OCI-M2 (cell line): ENCODE results near the gene ITGA3.
"Not testable (repeated sequence)": the region's sequence is repeated elsewhere in the genome, so short reads cannot be mapped to it uniquely, and the experiment has no call there.

Experiments used
- DNase-seq: peaks from one replicate; lab custom pipeline; 2025; ENCODE audit not compliant: unreplicated experiment; lab: John Stamatoyannopoulos, UW

The ITGA3 gene

DNA sequence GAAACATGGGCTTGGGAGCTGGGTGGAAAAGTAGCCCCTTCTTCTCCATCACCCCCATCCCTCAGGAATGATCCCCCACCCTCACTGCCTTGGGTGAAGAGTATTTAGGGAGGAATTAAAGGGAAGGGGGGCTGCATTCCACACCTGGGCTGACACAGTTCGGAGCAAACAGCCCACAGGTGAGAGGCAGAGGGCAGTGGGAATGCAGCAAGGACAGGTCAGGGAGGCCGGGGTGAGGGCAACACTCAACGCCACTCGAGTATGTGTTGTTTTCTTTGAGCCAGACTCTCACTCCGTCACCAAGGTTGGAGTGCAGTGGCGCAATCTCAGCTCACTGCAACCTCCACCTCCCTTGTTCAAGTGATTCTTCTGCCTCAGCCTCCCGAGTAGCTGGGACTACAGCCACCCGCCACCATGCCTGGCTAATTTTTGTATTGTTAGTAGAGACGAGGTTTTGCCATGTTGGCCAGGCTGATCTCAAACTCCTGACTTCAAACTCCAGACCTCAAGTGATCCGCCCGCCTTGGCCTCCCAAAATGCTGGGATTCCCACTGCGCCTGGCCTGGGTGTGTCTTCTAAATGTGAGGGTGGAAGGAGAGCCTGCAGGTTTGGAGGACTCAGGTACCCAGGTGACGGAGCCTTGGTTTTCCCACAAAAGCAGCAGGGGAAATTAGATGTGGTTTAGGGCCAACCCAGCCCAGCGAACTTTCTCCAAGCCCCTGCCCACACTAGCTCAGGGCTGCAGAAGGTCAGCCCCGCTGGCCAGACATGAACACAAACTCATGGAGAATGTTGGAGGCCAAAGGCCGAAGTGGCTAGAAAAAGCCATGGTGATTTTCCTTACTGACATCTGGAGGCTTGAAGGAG, 21.2 kb upstream of the ITGA3 start:
- DNase-seq: no peak

DNA sequence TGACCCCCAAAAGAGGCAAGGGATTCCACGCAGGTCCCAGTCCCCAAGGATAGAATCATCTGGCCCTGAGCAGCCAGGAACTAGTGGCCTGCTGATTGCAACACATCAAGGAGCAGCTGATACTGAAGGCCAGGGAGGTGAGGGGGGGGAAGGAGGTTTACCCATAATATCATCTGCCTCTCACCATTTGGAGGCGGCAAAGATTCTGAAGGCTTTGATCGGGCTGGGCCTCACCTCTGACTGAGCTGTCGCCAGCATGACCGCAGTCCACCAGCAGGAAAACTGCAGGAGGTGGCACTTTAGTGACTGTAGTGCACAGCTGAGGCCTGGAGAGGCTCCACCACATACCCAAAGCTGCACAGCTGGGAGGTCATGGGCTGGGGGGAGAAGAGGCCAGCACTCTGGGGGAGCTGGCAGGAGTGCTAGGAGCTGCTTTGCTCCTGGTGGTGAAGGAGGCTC, 20.5 kb upstream of the ITGA3 start:
- DNase-seq: no peak

DNA sequence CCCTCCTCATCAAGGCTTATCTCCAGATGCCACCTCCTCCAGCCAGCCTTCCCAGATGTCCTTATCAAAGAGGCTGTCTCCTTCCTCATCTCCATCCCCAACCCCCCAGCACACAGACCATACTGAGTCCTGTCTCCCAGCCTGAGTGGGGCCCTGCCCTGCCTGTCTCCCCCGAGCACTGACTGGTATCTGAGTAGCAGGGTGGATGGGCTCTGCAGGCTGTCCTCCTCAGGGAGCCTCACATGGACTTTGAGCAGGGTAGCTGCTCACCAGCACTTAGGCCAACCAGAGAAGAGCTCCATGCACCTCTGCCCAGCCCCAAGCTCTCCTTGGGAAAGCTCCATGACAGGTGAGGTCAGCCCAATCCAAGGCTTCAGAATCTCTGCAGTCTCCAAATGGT, 20.0 kb upstream of the ITGA3 start:
- no peak for DNase-seq

DNA sequence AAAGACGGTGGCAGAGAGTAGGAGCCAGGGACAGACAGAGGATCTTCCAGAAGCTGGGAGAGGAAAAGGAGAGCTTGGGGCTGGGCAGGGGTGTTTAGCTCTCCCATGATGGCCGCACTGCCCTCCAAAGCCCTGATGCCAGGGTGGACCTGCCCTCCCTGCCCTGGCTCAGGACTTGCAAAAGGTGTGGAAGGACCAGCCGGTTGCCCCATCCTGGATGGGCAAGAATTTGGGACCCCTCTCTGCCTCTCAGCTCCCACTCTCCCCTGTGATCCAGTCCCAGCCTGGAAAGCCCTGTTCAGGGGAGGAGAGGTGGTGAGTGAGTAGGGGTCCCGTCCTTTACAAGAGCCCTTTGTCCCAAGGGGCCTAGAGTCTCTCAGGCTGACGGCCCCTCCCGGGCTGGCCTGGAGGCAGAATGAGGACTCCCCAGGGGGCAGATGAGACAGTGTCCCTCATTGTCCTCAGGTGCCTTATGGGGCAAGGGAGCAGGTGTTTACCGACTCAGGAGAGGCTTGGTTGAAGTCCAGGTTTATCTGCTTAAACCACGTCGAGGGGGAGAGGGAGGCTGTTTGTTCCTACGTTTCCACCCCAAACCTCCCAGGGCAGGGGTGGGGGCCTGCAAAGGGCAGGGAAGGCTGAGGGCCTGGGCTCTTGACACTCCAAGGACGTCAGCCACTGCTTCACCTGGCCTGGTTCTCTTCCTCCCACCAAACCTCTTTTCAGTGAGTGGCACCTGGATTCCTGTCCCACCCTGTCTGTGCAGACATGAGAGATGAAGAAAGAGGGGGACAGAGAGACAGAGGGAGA, 19.3 kb upstream of the ITGA3 start:
- no peak for DNase-seq

DNA sequence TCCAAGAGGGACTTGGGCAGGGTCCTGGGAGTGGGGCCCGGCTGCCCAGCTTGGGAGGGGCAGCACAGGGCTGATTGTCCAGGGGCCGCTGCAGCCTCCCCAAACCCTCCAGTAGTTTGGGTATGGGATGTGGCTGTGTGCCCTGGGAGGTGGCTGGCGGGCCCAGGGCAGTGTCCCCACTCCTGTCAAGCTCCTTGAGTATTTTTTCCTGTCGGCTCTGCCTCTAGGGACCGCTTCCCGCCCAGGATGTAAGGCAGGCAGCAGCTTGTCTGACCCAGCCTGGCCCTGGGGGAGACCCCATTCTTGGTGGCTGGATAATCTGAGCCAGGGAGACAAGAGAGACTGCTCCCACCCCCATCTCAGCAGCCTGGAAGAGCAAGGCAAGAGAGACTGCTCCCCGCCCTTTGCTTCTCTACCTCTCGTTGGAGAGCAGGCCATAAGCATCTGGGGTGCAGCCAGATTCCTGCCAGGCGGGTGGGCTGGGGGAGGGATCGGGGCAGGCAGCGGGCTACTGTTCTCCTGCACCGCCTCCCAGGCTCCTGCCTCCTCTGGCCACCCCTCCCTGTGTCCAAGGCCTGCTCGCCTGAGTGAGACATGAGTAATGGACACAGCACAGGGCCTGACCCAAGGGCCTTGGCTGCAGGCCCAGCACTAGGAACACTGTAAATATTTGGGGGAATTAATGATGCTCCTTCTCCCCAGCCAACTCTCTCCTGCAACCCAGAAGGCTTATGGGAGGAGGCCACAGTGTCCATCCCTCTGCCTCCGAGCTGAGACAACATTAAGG, 18.4 kb upstream of the ITGA3 start:
- no peak for DNase-seq

DNA sequence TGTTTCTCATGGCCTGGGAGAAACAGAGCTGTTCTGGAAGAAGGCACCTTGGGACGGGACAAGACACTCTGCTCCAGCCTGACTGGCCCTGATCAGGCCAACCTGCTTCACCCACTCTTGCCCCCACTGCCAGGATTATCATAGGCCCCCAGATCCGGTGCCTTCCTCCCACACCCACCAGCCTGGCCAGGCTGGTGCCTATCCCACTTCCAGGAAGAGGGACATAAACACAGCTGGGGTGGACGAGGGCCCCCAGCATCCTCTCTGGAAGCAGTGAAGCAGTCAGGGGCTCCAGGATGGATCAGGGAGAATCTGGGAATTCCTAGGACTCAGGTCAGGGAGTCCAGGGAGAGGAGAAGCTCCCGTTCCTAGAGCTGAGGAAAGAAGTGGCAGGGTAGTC, 16.9 kb upstream of the ITGA3 start:
- DNase-seq: no peak

DNA sequence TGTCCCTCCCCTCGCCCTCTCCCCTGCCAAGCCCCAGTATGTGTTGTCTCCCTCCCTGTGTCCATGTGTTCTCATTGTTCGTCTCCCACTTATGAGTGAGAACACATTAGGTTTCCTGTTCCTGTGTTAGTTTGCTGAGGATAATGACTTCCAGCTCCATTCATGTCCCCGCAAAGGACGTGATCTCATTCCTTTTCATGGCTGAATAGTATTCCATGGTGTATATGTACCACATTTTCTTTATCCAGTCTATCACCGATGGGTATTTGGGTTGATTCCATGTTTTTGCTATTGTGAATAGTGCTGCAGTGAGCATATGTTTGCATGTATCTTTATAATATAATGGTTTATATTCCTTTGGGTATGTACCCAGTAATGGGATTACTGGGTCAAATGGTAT, 15.4 kb upstream of the ITGA3 start:
- DNase-seq: not testable (repeated sequence)

DNA sequence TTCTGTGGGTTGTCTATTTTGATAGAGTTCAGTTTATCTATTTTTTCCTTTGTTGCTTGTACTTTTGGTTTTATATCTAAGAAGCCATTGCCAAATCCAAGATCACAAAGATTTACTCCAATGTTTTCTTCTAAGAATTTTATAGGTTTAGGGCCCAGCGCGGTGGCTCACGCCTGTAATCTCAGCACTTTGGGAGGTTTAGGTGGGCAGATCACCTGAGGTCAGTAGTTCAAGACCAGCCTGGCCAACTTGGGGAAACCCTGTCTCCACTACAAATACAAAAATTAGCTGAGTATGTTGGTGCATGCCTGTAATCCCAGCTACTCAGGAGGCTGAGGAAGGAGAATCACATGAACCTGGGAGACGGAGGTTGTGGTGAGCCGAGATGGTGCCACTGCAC, 13.7 kb upstream of the ITGA3 start:
- DNase-seq: no peak

DNA sequence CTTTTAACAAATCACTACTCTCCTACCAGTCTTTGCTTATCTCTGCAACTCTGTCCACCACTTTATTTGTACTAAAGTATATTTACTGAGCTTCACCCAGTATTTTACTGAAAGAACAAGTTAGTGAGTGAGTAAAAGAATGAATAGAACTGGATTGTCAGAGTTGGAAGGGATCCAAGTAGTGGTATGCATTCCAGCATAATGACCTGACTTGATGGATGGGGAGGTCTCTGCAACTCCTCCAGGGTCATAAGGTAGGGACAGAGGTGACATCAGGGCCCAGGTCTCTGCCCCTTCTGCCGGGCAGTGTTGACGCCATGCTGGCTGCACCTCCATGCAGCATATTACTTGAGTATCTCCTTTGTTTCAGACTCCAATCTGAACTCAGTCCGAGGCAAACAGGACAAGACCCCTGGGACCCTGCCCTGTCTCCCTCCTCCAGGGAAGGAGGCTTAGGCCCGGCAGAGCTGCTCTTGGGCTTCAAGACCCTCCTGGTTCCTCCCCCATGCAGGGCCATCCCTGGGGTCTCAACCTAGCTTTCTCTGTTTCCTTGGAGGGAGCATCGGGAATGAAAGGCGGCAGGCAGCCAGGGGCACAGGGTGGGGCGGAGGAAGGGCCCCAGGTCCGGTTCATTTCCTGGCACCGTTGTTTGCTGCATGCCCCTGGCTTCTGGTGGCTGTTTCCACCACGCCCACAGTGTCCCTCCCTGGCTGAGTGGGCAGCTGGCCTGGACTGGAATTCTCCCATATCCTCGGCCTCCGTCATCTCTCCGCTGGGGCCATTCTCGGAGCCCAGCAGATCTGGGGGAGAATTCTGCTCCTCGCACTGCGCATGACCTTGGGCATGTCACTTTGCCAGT, 12.4 kb upstream of the ITGA3 start:
- DNase-seq: no peak

DNA sequence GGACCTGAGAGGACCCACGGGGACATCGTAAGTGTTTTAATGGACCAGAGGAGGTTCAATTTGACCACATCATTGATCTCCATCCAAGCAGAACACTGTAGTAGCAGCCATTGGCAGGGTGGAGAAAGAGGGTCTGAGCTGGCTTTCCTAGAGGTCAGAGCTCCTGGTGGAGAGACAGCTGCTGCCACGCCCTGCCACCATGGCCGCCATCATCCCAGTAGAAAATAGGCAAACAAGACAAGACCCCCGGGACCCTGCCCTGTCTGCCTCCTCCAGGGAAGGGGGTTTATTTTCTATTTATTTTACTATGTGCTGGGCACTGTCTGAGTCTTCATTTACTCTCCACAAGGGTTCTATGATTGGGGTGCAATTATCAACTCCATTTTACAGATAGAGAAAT, 11.4 kb upstream of the ITGA3 start:
- DNase-seq: no peak

DNA sequence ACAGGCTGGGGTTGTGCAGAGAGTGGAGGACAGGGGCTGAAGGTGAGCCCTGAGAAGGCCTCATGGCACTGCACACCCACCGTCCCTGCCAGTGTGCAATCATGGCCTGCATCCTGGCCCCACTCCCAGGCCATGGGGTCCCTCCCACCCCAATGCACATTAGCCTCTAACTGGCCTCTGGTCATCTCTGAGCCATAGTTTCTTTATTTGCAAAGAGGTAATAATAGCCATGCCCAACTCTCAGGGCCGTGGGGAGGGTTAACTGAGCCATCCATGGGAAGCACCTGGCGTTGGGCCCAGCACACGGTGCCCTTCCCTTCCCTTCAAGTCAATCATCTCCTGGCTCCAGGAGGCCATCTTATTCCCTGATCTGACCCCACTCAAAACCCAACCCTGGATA, 10.8 kb upstream of the ITGA3 start:
- no peak for DNase-seq

DNA sequence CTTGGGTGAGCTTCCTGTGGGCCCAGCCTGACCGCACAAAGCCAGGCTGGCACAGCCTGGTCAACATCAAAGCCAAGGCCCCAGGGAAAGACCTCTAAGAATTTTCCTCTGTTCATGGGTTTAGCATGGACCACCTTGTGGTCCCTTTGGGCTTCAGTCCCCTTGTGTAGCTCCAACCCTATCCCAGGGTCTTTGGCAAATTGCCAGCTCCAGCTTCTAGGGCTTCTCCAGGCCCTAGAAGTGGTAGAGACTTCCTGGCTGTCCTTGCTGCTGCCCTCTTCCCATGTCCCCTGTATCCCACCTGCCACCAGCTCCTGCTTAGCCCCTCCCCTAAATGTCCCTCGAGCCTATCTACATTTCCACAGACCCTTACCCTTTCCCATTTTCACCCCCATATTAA, 9.7 kb upstream of the ITGA3 start:
- no peak for DNase-seq

DNA sequence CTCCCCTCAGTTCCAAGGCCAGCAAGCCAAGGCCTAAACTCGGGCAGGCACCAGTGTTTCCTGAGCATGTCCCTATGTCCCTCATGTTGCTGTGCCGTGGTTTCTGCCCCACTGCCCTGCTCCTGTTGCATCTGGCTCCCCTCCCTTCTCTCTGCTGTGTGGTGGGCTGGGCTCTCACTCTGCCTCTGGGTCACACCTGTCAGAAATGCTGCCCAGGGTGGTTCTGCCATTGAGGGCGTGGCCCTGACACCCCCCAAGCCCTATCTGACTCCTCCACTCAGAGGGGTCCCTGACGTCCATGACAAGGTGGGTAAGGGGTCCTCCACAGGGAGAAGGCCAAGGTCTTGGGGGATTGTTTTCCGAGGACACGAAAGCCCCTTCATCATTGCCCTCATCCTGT, 9.2 kb upstream of the ITGA3 start:
- DNase-seq: no peak

DNA sequence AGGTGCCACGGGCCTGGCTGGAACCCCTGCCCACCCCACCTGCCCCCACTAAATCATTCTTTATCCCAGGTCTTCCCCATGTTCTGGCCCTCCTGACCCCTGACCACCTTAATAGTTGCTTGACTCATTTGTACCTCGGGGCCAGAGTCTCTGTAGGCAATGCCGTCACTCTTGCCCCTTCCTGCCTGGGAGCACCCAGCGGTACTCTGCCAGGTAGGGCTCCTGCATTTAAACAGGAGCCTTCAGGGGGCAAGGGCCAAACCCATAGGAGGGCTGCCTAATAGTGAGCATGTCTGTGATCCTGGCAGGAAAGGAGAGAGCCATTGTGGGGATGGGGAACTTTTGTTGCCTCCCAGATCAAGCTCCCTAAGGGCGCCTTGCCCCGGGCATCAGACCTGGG, 8.8 kb upstream of the ITGA3 start:
- no peak for DNase-seq

DNA sequence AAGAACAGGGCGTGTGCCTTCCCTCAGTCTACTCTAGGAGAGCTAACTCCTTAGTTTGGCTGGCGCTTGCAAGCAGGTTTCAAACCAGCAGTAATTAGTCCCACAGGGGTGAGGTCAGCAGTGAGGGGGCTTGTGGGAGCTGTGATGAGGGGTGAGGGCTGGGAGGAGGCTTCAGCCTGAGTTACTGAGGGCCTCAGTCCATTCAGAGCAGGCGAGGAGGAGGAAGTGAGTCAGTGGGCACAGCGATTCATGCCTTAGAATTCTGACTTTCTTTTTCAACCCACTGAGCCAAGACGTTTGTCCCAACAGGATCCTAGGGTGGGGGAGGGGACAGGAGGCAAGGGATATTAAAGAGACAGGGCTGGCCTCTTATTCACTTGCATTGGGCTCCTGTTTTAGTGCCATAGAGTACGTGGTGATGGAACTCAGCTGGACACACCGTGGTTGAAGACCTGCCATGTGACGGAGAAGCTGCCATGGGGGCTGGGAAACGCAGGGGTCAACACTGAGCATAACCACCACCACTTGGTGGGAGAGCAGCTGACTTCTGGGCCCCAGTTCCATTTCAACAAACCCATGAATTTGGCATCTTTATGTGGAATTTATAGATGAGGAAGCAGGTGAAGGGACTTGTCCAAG, 8.3 kb upstream of the ITGA3 start:
- no peak for DNase-seq

DNA sequence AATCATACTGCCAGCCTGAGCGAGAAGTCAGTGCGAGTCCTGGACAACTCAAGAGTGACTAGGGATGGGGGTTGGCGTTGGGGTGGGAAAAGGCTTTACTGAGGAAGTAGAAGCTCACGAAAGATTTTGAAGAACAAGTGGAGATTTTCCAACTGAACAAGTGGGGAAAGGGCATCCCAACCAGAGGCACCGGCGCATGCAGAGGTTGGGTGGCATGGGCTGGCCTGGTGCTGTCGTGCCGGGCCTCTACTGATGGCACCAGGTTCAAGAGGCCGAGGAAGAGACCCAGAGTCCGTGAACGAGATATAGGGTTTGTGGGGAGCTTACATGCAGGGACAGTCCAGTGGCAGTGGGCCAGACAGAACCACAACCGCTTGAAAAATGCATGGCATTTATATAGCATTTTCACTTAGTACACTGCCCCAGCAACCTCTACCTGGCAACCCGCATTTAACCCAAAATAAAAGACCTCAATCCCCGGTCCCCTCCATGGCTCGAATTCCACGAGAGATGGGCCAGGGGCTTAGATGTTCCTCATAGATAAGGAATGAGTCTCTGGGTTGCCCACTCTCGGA, 7.7 kb upstream of the ITGA3 start:
- no peak for DNase-seq

DNA sequence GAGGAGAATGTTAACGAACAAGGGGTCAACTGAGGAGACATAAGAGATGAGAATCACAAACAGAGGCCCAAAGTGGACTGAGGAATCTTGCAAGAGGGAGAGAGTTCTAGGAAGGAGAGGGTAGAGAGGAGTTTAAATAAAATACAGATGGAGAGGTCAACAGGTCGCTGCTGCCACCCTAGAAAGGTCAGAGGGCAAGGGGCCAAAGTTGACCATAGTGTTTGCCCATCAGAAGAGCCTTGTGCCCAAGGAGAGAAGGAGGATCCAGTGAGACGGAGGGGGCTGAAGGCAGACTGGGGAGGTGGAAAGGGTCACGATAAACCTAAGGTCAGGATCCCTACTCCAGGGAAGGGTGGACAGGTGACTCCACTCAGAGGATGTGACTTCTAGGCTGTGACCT, 6.9 kb upstream of the ITGA3 start:
- no peak for DNase-seq

DNA sequence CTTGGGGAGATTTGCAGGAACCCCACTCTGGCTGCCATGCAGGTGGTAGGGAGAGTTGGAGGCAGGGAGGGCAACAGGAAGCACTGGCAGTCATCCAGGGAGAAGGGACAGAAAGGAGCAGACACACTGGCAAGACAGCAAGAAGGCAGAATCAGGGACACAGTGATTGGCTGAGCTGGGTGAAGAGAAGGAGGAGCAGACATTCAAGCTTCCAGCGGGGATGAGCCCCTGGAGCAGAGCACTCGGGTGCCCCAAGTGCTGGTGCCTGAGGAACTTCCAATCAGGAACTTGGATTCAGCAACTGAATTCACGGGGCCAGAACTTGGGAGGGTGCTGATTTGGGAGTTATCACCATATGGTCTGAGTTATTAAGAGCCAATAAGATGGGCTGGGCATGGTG, 6.3 kb upstream of the ITGA3 start:
- no peak for DNase-seq

DNA sequence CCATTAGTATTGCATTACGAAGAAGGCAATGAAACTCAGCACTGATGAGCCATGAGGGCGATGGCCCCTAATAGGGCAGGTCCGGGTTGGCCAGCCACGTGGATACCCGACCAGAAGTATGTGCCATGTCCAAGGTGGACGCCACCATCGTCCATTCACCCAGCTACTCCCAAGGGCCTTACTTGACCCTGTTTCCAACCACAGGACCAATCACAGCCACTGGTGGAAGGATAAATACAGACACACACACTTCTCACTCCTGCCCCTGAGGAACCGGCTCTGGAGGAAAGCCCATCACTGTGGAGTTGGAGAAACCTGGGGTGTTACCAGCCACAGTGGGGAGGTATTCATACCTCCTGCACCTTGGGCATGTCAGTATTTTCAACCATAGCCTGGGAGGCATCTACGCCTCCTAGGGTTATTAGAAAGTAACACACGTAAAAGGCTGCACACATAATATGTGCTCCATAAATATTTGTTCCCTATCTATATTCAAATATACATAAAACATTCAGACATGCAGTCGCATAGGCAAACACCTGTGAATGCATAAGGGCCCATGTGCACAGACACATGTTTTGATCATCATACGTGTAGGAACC, 5.4 kb upstream of the ITGA3 start:
- DNase-seq: no peak
